CD14-positive monocyte (primary cell): ENCODE results near the gene SLC13A3. TPM values are rescaled to one million over a fixed set of nuclear protein-coding genes. Genes with fewer than 3 reads are reported as not detected.

ENCODE experiments used
- DNase-seq, 3 donors: peaks; one replicate each; pipeline ENCODE4 v3.0.0-alpha.2; 2011 to 2022
- H2AFZ ChIP-seq: 2 replicates; pipeline ENCODE4 v1.6.0; 2012; ENCODE audit warnings: mild to moderate bottlenecking, low read depth, low read length, inconsistent platforms; ENCODE audit not compliant: insufficient read depth, poor library complexity, severe bottlenecking
- H3K27ac ChIP-seq, 2 donors: 1 replicate in 1 of 2; 2 replicates in 1 of 2; pipeline ENCODE4 v1.5.1; 2012 to 2013; ENCODE audit warnings: low read length in 2 of 2, control low read depth in 1 of 2, inconsistent platforms in 1 of 2, low read depth in 1 of 2, mild to moderate bottlenecking in 1 of 2
- H3K27me3 ChIP-seq, 2 donors: one replicate each; pipeline versions ENCODE4 v1.6.0 to v1.6.1; 2011 to 2013; ENCODE audit warnings: low read length in 2 of 2; ENCODE audit not compliant: control insufficient read depth in 2 of 2, insufficient read depth in 2 of 2
- H3K36me3 ChIP-seq, 2 donors: replicated peaks in 1 of 2; 1 replicate in 1 of 2; 2 replicates in 1 of 2; pipeline versions ENCODE4 v1.5.1 to v1.6.1; 2012 to 2013; ENCODE audit warnings: low read length in 2 of 2, control low read depth in 1 of 2, inconsistent platforms in 1 of 2, mild to moderate bottlenecking in 1 of 2; ENCODE audit not compliant: insufficient read depth in 2 of 2, control insufficient read depth in 1 of 2
- H3K4me1 ChIP-seq, 2 donors: 1 replicate in 1 of 2; 2 replicates in 1 of 2; pipeline versions ENCODE4 v1.5.1 to v1.6.1; 2012 to 2013; ENCODE audit warnings: low read length in 2 of 2, control low read depth in 1 of 2, inconsistent platforms in 1 of 2, mild to moderate bottlenecking in 1 of 2, moderate library complexity in 1 of 2; ENCODE audit not compliant: insufficient read depth in 2 of 2, control insufficient read depth in 1 of 2
- H3K4me2 ChIP-seq: replicated peaks from 2 replicates; pipeline ENCODE3; 2012; ENCODE audit warnings: low read length, moderate library complexity, mild to moderate bottlenecking; ENCODE audit not compliant: poor library complexity, severe bottlenecking; ENCODE audit errors: extremely low read depth
- H3K4me3 ChIP-seq, 3 experiments: fragments of 200-600 bp in 1 of 3; sonication (generic) in 1 of 3; replicated peaks in 1 of 3; 1 replicate in 2 of 3; 2 replicates in 1 of 3; pipeline ENCODE4 v1.5.1; 2011 to 2013; ENCODE audit warnings: low read length in 3 of 3, mild to moderate bottlenecking in 3 of 3, control low read depth in 2 of 3, low read depth in 2 of 3, inconsistent platforms in 1 of 3, moderate library complexity in 1 of 3
- H3K79me2 ChIP-seq: 2 replicates; pipeline ENCODE4 v1.6.0; 2012; ENCODE audit warnings: mild to moderate bottlenecking, control low read depth, inconsistent platforms, low read length, moderate library complexity; ENCODE audit not compliant: insufficient read depth
- H3K9ac ChIP-seq: 2 replicates; pipeline ENCODE4 v1.6.0; 2017; ENCODE audit warnings: low read length, mild to moderate bottlenecking; ENCODE audit not compliant: insufficient read depth, poor library complexity, severe bottlenecking
- H3K9me3 ChIP-seq, 2 donors: replicated peaks in 1 of 2; 1 replicate in 1 of 2; 2 replicates in 1 of 2; pipeline versions ENCODE4 v1.5.1 to v1.6.1; 2012 to 2013; ENCODE audit warnings: low read length in 2 of 2, control low read depth in 1 of 2; ENCODE audit not compliant: control insufficient read depth in 1 of 2, insufficient read depth in 1 of 2
- H4K20me1 ChIP-seq: 2 replicates; pipeline ENCODE4 v1.6.0; 2012; ENCODE audit warnings: mild to moderate bottlenecking, low read length, control low read depth, moderate library complexity; ENCODE audit not compliant: insufficient read depth
- H3K27ac Mint-ChIP-seq, 7 donors: one replicate each; pipeline ENCODE4 v1.8.0; 2020; ENCODE audit warnings: mild to moderate bottlenecking in 7 of 7, mixed read lengths in 7 of 7, moderate library complexity in 6 of 7, inconsistent platforms in 2 of 7
- H3K27me3 Mint-ChIP-seq, 3 donors: one replicate each; pipeline ENCODE4 v1.8.0; 2021 to 2022; ENCODE audit warnings: low read depth in 3 of 3, mild to moderate bottlenecking in 3 of 3, mixed read lengths in 3 of 3, moderate library complexity in 3 of 3, inconsistent platforms in 1 of 3
- H3K36me3 Mint-ChIP-seq, 2 donors: one replicate each; pipeline ENCODE4 v1.8.0; 2020; ENCODE audit warnings: mixed read lengths in 2 of 2, inconsistent platforms in 1 of 2, mild to moderate bottlenecking in 1 of 2
- H3K4me1 Mint-ChIP-seq: one replicate; pipeline ENCODE4 v1.8.0; 2020; ENCODE audit warnings: mild to moderate bottlenecking, mixed read lengths
- H3K4me3 Mint-ChIP-seq, 2 donors: one replicate each; pipeline ENCODE4 v1.8.0; 2020; ENCODE audit warnings: mild to moderate bottlenecking in 2 of 2, mixed read lengths in 2 of 2, moderate library complexity in 1 of 2
- H3K9me3 Mint-ChIP-seq, 7 donors: one replicate each; pipeline ENCODE4 v1.8.0; 2020 to 2022; ENCODE audit warnings: mixed read lengths in 7 of 7, mild to moderate bottlenecking in 6 of 7, moderate library complexity in 6 of 7, inconsistent platforms in 2 of 7
- CTCF ChIP-seq: fragments of 200-600 bp; IDR thresholded peaks from one replicate; pipeline ENCODE4 v1.8.0; 2022; ENCODE audit warnings: antibody characterized with exemption, mild to moderate bottlenecking
- WGBS: methylation state at CpG from one replicate; pipeline ENCODE4 v1.1.5; 2013; ENCODE audit warnings: missing lambda C conversion rate; ENCODE audit not compliant: insufficient coverage; 5-methylcytosine and 5-hydroxymethylcytosine counted together
- intact Hi-C, 2 donors: fragments of 100-400 bp; cut with micrococcal nuclease; formaldehyde crosslinking; loops; one replicate each; pipeline versions ENCODE4 v1.15.0 to v1.15.1; 2023
- polyA plus RNA-seq, 3 donors: library from polyadenylated mRNA; depleted of rRNA in 1 of 3; unstranded in 2 of 3; stranded (reverse) in 1 of 3; fragments of 300-500 nt in 2 of 3; fragments of >200 nt in 1 of 3; fragmentation: Illumina TruSeq in 2 of 3; gene quantifications; 1 replicate in 2 of 3; 2 replicates in 1 of 3; pipeline ENCODE4 v1.2.3, GENCODE V29; 2012 to 2021

The SLC13A3 gene
- polyA plus RNA-seq, 3 donors = 0.04 TPM; not detected in 2

- peaks cover 8 to 15% (median 13%) of the 10 kb centered on the region in 3 donors for H3K27me3 Mint-ChIP-seq
- H3K27ac Mint-ChIP-seq = no peak overlapping the region
- DNase-seq = no peak
- H3K4me3 ChIP-seq = no peak overlapping the region
- peaks cover 41 to 44% of the 10 kb centered on the region in 2 donors for H3K4me1 ChIP-seq
- peaks cover 0 to 4% (median 0%) of the 10 kb centered on the region in 7 donors for H3K9me3 Mint-ChIP-seq
- no peak overlapping the region for H3K9ac ChIP-seq
- no peaks in the 10 kb centered on the region for H3K9me3 ChIP-seq
- TF ChIP-seq CTCF = no peak
- no peak overlapping the region for H3K4me3 Mint-ChIP-seq
- no peaks in the 10 kb centered on the region for H4K20me1 ChIP-seq
- H3K4me1 Mint-ChIP-seq = peaks cover 41% of the 10 kb centered on the region
- H2AFZ ChIP-seq = no peak overlapping the region
- intact Hi-C loops = loop anchor here in 1 of 2 donors (5.0 kb wide), 1 partner anchor 84 kb away; no protein-coding TSS in a partner anchor
- H3K79me2 ChIP-seq = no peaks in the 10 kb centered on the region
- H3K36me3 Mint-ChIP-seq = peaks cover 0 to 3% of the 10 kb centered on the region in 2 donors
- peaks cover 11 to 32% of the 10 kb centered on the region in 2 donors for H3K27me3 ChIP-seq
- no peaks in the 10 kb centered on the region for H3K36me3 ChIP-seq
- H3K4me2 ChIP-seq = no peak overlapping the region
- 83% methylated on average over 2 of the region's 6 CpGs for WGBS
- no peak overlapping the region for H3K27ac ChIP-seq
Measured at GRCh38 chr20:46547995-46548394, 103.3 kb downstream of the SLC13A3 start.

GRCh38 chr20:46546936-46547335 is 104.3 kb downstream of the SLC13A3 start:
- H3K9me3 Mint-ChIP-seq = peaks cover 0 to 4% (median 0%) of the 10 kb centered on the region in 7 donors
- WGBS = 25% methylated on average over 3 of the region's 6 CpGs
- no peak overlapping the region for H3K4me3 ChIP-seq
- intact Hi-C loops = loop anchor here in 1 of 2 donors (5.0 kb wide), 1 partner anchor 85 kb away; no protein-coding TSS in a partner anchor
- peaks cover 11 to 38% of the 10 kb centered on the region in 2 donors for H3K27me3 ChIP-seq
- no peaks in the 10 kb centered on the region for H3K36me3 ChIP-seq
- no peaks in the 10 kb centered on the region for H3K36me3 Mint-ChIP-seq
- no peak overlapping the region for H3K9ac ChIP-seq
- H3K4me1 ChIP-seq = peaks cover 31 to 34% of the 10 kb centered on the region in 2 donors
- DNase-seq = no peak
- no peak for TF ChIP-seq CTCF
- no peak overlapping the region for H3K4me2 ChIP-seq
- H2AFZ ChIP-seq = no peak overlapping the region
- no peaks in the 10 kb centered on the region for H3K79me2 ChIP-seq
- peaks cover 30% of the 10 kb centered on the region for H3K4me1 Mint-ChIP-seq
- H4K20me1 ChIP-seq = no peaks in the 10 kb centered on the region
- H3K27ac Mint-ChIP-seq = no peak overlapping the region
- no peaks in the 10 kb centered on the region for H3K9me3 ChIP-seq
- H3K27ac ChIP-seq = no peak overlapping the region
- no peak overlapping the region for H3K4me3 Mint-ChIP-seq
- H3K27me3 Mint-ChIP-seq = peaks cover 17 to 26% (median 24%) of the 10 kb centered on the region in 3 donors
